Glomerular endothelial cell (primary cell): ENCODE data around the gene PAK1. TPM values are rescaled to one million over a fixed set of nuclear protein-coding genes. Genes with fewer than 3 reads are reported as not detected.

ENCODE experiments used
- DNase-seq: peaks from one replicate; pipeline ENCODE4 v3.0.0-alpha.2; 2011; ENCODE audit warnings: low read depth, low spot score; ENCODE audit errors: extremely low read depth
- total RNA-seq: library from RNA; depleted of rRNA; stranded (reverse); fragments of >200 nt; gene quantifications from 2 replicates; pipeline ENCODE4 v1.2.3, GENCODE V29; 2015

PAK1 gene
- total RNA-seq, 1 donor from 2014 or later = 13.1 TPM

DNA sequence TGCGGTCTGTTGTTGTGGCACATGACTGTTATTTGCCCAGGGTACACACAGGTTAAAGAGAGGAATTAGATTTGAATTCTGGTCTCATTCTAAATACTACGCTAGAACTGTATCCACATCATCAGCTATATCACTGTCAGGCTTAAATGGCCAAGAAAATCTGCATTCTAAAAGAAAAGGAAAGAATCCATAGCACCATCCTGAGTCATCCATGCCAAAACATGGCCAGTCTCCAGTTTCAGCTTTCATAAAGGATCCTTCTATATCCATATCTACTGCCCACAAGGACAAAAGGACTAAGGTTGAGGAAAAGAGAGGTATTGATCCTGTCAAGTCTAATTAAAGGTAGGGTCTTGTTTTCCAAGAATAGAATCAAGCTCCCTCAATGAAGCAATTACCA, 98.8 kb downstream of the PAK1 start:
- DNase-seq = no peak

DNA sequence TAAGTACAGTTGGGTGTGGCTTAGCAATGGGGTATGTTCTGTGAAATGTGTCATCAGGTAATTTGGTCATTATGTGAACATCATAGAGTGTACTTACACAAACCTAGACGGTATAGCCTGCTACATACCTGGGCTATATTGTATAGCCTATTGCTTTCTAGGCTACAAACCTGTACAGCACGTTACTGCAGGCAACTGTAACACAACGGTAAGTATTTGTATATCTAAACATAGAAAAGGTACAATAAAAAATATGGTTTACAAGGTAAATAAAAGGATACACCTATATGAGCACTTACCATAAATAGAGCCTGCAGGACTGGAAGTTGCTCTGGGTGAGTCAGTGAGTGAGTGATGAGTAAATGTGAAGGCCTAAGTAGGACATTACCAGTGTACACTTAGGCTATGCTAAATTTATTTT, 99.3 kb downstream of the PAK1 start:
- no peak for DNase-seq

DNA sequence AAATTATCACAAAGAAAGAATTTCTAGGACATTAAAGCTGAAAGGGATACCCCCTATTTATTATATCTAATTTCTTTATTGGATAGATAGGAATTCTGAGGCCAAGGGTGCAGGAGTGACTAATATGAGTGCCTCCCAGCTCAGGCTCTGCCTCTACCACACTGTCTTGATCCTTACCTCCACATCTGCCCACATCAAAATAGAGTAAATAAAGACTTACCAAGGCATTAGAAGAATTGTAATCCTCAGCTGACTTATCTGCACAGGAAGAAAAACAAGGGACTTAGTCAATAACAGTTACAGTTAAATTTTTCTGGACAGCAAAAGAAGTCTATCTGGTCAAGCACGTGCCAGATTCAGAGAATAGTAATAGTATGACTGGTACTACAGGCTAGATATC, 99.8 kb downstream of the PAK1 start:
- no peak for DNase-seq

DNA sequence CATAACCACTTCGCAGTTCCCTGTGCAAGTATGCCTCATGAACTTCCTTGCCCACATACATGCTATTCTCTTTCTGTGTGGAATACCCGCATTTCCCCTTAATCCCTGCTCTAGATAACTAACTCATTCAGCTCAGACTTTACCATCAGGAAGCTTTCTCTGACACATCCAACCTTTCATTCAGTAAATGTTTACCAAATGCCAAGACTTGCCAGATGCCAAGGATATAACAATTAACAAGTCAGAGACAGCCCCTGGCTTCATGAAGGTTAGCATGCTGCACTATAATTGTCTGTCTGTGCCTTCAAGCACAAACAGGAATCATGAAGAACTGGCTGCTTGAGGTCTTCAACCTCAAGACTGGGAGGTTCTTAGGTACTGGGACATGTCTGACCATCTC, 101.2 kb downstream of the PAK1 start:
- DNase-seq = no peak

DNA sequence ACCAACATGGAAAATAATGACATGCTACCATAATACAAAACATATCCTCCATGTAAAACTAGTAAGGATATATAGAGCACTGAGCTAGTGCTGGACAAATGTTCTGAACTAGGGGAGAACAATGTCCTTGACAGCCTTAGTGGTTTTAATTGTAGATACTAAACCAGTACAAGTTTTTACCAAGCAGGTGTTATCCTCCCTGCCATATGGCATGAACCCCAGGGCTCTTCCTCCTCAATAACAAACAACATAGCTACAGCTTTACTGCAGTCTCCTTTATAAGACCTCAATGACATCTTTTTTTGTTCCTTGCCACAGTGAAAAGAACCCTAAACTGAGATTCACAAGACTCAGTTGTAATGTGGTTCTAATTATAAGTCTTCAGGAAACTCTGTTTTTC, 102.2 kb downstream of the PAK1 start:
- DNase-seq = no peak

DNA sequence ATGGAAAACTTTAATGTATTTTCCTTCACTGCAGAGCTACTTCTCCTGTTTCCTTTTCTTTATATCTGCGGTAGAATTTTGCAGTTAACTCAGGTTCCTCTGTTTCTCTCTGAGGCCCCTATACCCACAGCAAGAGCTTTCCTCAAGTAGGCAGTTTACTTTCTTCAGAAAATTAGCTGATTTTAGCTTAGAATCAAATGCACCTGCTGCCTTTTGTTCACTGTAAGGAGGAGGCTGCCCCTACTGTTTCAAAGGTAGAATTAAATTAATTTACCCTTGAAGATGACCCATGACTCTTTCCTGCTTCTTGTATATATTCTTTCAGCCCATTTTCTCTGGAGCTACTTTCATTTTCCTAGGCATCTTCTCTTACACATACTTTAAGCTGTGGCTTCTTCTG, 103.7 kb downstream of the PAK1 start:
- no peak for DNase-seq

DNA sequence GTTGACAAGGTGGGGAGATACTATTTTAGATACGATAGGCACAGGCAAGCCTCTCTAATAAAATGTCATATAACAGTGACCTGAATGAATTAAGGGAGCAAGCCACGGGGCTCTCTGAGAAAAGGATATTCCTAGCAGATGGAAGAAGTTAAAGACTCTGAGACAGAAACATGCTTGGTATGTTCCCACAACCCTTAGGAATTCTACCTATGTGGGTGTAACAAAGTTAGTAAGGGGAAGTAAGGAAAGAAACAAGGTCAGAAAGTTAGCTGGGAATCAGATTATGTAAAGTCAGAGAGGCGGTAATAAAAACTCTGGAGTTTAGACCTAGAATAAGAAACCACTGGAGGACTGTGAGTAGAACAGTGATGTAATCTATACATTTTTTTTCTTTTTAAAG, 112.7 kb downstream of the PAK1 start:
- DNase-seq = no peak

DNA sequence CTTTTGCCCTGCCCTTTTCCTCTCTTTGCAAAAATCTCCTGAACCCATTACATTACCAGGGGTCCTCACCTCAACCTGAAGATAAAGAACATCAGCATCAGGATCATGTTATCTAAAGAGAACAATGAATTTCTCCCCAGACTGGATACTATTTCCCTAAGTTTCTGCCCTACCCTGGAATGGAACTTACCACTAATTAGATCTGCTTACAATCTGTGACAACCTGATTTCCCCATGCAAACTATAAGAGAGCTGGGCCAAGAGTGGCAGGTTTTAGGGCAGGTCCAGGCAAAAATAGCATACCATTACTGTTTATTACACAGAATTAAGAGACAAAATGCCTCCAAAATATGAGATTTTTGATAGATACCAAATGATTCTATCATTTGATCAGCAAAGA, 114.4 kb downstream of the PAK1 start:
- no peak for DNase-seq

DNA sequence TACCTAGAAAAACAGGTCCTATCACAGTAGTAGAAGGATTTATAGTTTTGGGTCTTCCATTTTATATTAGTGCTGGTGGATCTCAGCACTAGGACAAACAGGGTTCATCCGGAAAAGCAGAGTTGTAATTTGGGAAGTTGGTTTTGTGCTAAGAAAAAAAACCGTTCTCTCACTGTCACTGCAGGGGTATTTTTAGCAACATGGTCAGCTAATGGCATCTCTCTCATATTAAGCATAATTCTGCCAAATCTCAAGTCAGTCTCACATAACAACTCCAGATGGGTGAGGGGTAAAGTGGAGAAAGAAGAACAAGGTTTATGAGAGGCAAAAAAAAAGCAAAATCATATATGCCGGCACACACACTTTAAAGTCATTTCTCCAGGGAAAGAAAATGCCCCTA, 120.8 kb downstream of the PAK1 start:
- DNase-seq = no peak

DNA sequence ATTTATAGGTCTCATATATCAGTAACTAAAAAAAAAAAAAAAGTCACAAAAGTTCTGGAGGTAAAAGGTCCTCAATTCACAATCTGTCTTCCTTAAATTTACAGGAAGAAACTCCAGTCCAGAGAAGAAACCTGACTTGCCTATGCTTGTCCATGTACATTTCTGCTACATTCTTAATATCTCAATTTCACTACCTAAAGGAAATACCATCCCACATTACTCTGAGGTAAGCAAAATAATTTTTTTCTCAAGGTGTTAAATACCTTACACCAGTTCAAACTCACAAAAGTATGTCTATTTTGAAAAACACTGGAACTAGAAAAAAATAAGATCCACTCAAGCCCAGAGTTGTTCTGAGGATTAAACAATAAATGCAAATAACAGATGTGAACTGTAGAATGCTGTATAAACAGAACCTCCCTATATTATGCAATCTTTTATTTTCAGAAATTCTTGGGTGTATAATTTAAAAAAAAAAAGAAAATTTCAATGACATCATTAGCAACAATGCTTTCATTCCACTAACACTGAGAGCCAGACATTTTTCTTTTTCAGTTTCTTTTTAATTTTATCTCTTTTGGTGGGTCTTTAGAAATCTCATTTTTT, 122.5 kb downstream of the PAK1 start:
- no peak for DNase-seq

DNA sequence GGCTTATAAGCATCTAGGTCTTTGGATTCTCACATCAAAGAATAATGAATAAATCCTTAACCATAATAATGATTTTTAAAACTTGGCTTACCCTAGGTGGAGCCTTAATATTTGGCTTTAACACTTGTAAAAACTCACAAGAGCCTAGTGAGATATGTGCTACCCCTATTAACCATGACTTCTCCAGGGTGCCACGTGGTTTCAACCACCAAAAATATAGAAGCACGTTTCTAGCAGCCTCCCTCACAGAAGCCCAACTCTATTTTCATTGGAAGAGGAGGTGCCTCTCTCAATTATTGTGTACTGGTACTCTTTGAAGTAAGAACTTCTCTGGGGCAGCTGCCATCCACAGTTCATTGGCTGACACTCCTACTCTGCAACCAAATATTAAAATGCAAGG, 125.9 kb downstream of the PAK1 start:
- no peak for DNase-seq

DNA sequence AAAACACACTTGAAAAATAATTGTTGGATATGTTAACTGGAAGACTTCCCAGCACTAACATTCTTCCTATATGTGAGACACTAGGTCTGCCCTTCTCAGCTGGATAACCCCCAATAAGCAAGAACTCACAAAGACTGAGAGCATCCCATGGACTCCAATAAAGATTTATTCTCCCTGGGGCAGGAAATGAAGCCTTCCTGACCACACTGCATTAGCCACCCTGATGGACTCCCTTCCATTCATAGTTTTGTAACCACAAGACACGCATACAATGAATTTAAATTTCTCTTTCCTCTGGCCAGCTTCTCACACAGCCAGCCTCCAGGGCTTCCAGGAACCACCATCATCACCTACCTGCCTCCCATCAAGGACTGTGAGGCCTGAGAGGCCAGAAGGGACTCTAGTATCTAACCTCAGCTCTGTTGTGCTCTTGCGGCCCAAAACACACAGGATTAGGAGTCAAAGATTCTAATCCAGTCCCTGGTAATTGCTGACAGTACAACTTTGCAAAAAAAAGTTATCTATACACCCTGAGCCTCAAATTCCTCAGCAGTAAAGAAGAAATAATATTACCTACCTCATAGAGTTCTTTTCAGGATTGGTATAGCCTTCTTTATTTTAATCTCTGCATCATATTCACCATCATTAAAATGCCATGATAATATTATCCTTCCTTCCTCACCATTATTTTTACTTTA, 126.8 kb downstream of the PAK1 start:
- no peak for DNase-seq

DNA sequence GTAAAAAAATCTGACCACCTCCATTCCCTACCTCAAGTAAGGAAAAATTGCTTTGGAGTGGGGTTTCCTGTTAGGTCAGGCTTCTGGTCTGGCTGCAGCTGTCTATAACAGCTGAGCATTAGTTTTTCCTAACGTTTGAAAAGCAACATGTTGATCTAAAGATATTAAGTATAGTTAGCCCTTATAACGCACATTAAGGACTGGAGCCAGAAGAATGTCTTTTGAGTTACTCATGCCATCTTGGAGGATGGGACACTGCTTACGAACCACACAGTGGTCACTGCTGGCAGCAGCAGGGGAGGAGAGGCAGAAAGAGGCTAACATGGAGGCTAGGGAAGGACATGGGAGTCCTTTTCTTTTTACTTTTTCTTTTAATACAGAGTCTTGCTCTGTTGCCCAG, 128.3 kb downstream of the PAK1 start:
- DNase-seq = no peak

DNA sequence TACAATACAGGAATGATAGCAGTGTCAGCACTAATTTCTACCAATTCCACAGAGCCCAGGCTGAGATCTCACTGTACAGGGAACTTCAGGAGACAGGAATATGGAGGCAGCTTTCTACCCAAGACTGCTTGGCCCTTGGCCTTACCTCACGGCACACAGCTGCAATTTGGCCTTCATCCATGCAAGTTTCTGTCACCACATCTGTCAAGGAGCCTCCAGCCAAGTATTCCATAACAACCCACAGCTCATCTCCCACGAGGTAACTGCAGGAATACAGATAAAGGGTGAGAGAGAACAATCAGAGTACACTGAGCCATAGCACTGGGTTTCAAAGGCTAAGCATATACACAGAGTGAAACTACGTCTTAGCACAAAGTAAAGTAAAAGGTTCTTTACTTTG, 133.4 kb downstream of the PAK1 start:
- no peak for DNase-seq

DNA sequence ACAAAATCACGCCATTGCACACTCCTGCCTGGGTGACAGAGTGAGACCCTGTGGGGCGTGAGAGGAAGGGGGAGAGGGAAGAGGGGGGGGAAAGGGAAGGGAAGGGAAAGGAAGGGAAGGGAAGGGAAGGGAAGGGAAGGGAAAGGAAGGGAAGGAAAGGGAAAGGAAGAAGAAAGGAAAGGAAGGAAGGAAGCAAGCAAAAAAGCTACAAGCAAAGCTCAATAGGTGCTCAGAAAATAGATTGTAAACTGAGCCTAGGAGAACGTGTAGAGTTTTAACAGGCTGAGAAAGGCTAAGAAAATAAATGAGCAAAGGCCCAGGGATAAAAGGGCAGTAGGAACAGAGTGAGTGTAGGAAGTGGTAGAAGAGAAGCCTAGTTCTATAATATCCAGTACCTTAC, 141.6 kb downstream of the PAK1 start:
- no peak for DNase-seq

DNA sequence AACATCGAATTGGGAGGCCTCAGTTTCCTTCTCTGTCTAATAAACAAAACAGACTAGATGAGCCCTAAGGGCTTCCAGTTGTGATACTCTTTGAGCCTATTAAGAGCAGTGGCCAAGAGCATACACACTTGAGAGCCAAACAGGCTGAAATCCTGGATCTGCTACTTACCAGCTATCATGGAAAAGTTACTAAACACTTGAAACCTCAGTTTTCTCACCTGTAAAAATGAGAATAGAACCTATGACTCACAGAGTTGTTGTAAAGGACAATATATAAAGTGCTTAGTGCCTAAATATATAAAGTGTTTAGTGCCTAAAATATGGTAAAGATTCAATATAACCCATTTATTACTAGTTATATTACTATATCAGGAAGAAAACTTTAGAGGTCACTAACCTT, 148.7 kb downstream of the PAK1 start:
- DNase-seq = no peak

DNA sequence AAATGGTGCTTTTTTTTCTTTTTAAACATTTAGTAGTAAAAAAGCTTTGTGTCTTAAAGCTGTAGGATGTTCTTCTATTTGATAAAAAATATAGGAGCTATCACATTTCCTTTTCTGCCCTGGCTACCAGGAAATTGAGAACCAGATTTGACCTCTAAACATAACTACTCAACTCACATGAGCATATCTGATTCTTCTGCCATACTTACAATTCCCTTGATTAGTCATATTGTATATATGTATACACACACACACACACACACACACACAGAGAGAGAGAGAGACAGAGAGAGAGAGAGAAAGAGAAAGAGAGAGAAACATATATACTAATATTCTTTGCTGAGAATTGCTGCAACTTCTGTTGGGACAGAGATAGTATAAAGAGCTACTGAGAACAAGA, 149.4 kb downstream of the PAK1 start:
- DNase-seq = no peak

DNA sequence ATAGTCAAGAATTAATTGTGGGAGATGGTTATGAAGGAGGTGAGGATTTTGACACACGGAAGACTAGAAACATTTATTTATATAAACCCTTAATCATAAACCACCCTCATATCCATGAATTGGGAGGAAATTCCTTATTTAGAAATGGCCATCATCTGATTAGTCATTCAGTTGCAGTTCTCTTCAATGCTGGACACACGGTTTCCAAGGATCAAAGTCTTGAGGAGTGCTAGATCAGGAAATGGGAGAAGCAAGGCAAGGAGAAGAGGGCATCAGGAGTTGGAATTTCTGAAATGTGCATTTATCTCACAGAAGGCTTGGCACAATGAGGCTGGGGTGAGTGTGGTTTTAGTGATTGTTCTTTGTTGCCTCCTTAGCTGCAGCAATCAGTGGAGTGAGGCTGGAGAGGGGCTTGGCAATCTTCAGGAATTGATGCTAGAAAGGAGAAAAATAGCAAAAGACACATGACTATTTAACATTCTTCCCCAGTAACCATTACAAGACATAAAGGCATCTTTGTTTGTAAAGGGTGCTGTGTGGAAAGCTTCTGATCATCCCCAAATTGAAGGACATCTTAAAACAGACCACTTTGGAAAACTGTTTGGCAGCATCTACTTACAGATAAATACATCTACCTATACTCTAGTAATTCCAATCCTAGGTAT, 150.8 kb downstream of the PAK1 start:
- no peak for DNase-seq

DNA sequence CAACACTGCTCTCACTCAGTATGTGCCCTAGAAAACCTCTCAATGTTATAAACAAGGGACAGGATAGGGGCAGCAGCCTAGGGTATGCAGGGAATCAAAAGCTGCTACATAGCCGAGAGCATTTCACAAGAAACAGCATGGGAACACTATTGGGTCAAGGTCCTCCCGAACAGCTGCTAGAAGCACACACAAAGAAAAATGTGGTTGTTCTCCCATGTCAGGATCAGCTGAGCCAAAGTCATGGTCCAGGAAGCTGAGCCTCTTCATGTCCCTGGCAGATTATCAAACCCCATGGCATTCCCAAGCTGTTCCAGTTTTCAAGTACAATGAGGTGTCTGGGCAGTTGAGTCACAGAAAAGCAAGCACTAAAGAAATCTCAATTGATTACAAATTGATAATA, 151.4 kb downstream of the PAK1 start:
- no peak for DNase-seq

DNA sequence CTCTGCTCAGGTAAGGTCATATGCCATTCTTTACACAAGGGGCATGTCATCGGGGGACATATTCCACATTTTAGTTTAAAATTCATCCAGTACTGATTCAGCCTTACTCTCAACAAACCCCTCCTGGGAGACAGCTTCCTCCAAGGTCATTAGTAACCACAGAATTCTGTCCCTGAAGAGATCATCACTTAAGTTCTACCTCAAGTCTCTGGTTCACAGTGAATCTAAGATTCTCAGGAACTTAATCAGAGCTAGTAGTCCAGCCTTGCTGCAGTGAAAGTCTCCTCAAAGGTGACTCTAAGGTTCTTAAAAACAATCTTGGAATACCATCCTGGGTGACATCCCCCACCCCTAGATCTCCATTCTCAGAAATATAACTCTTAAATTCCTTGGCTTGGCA, 153.5 kb downstream of the PAK1 start:
- no peak for DNase-seq

DNA sequence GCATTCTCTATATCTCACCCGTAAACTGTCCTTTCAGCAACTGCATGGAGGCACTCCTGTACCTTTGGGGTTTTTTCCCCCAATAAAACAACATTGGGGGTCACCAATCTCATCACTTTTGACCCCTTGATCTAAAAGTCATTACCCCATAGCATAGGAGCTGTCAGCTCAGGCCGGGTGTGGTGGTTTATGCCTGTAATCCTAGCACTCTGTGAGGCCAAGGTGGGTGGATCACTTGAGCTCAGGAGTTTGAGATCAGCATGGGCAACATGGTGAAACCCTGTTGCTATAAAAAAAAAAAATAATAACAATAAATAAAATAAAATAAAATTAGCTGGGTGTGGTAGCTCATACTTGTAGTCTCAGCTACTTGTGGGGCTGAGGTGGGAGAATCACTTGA, 155.3 kb downstream of the PAK1 start:
- no peak for DNase-seq

DNA sequence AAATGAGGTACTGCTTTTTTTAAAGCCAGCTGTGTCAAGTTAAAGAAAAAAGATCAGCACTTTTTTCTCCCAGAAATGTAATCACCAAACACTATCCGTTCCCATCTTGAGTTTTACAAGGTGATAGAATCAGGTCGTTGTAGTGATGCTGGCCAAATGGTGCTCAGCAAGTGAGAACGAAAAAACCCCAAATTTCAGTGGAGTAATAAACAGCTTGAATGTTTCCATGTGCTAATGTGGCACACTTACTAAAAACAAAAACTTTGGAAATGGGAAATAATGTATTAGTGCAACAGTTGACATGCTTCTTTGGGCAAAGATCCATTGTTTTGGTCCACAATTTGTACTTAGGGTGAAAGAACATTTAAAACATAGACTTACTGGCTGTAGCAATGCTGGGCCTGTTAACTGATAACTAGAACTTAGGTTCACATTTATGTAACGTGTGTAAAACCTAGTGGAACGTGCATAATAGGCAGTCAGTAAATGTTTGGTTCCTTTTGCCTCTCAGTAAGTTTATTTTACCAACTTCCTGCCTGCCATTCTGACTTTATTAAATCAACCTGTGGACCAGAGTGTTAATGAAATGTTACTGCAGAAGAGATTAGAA, 157.1 kb downstream of the PAK1 start:
- DNase-seq = no peak
